Measurements from ENCODE around the gene ZMYM4. TPM values are rescaled to one million over a fixed set of nuclear protein-coding genes. Genes with fewer than 3 reads are reported as not detected.
"Not testable (repeated sequence)": the region's sequence is repeated elsewhere in the genome, so short reads cannot be mapped to it uniquely, and the experiment has no call there.

ZMYM4 gene
- total RNA-seq, 1 donor from 2014 or later: 46.4 TPM

- peaks cover 81% of the 10 kb centered on the region for H3K36me3 Mint-ChIP-seq (ENCODE audit: low read depth)
- DNase-seq: no peak
- no peaks in the 10 kb centered on the region for H3K27me3 Mint-ChIP-seq
- no peak overlapping the region for H3K27ac Mint-ChIP-seq
- ChIA-PET POLR2A (no interaction called here), CTCF (interaction anchor here (1.3 kb wide), 1 partner anchor 11 kb away, joined by 4 read pairs; no protein-coding TSS in a partner anchor)
- no peaks in the 10 kb centered on the region for H3K4me1 Mint-ChIP-seq
- intact Hi-C loops (cut with micrococcal nuclease): no loop called here
- peaks cover 10% of the 10 kb centered on the region for H3K9me3 Mint-ChIP-seq
- no peak for ATAC-seq (ENCODE audit: low read depth)
- no peak for TF ChIP-seq CTCF (IDR thresholded peaks at IDR 0.05)
- H3K4me3 Mint-ChIP-seq: no peak overlapping the region
These were observed 193.6 kb downstream of the ZMYM4 start for GRCh38 chr1:35461966-35462651.

GRCh38 chr1:35463232-35463631 is 194.7 kb downstream of the ZMYM4 start:
- ATAC-seq (ENCODE audit: low read depth): no peak
- ChIA-PET POLR2A (no interaction called here), CTCF (no interaction called here)
- no peak for DNase-seq
- intact Hi-C loops (cut with micrococcal nuclease): no loop called here
- Mint-ChIP-seq H3K36me3 (ENCODE audit: low read depth) (peaks cover 84% of the 10 kb centered on the region), H3K9me3 (peaks cover 10% of the 10 kb centered on the region), H3K27me3 (no peaks in the 10 kb centered on the region), H3K4me1 (no peaks in the 10 kb centered on the region), H3K27ac (no peak overlapping the region), H3K4me3 (no peak overlapping the region)
- TF ChIP-seq CTCF (IDR thresholded peaks at IDR 0.05): no peak

GRCh38 chr1:35463749-35464148 is 195.2 kb downstream of the ZMYM4 start:
- H3K4me1 Mint-ChIP-seq; H3K4me3 Mint-ChIP-seq; H3K27me3 Mint-ChIP-seq; intact Hi-C loops (cut with micrococcal nuclease); DNase-seq; ATAC-seq (ENCODE audit: low read depth); POLR2A ChIA-PET; H3K27ac Mint-ChIP-seq; CTCF ChIA-PET: not testable (repeated sequence)
- Mint-ChIP-seq H3K36me3 (ENCODE audit: low read depth) (peaks cover 86% of the 10 kb centered on the region), H3K9me3 (peaks cover 10% of the 10 kb centered on the region)

- H3K27ac Mint-ChIP-seq: no peak overlapping the region
- peaks cover 10% of the 10 kb centered on the region for H3K9me3 Mint-ChIP-seq
- H3K4me1 Mint-ChIP-seq: no peaks in the 10 kb centered on the region
- no peaks in the 10 kb centered on the region for H3K27me3 Mint-ChIP-seq
- no peak overlapping the region for H3K4me3 Mint-ChIP-seq
- no peak for TF ChIP-seq CTCF (IDR thresholded peaks at IDR 0.05)
- intact Hi-C loops (cut with micrococcal nuclease): no loop called here
- ATAC-seq (ENCODE audit: low read depth) (no peak), DNase-seq (no peak)
- ChIA-PET CTCF (no interaction called here), POLR2A (no interaction called here)
- peaks cover 87% of the 10 kb centered on the region for H3K36me3 Mint-ChIP-seq (ENCODE audit: low read depth)
These were observed 197.6 kb downstream of the ZMYM4 start for GRCh38 chr1:35466120-35466519.

- ATAC-seq (ENCODE audit: low read depth) (no peak), DNase-seq (no peak)
- H3K4me1 Mint-ChIP-seq: no peaks in the 10 kb centered on the region
- peaks cover 1% of the 10 kb centered on the region for H3K9me3 Mint-ChIP-seq
- intact Hi-C loops (cut with micrococcal nuclease): no loop called here
- ChIA-PET CTCF (interaction anchor here (1.2 kb wide), 1 partner anchor 19 kb away, joined by 3 read pairs; no protein-coding TSS in a partner anchor), POLR2A (no interaction called here)
- peaks cover 70% of the 10 kb centered on the region for H3K36me3 Mint-ChIP-seq (ENCODE audit: low read depth)
- H3K4me3 Mint-ChIP-seq: no peak overlapping the region
- H3K27ac Mint-ChIP-seq: no peak overlapping the region
- TF ChIP-seq CTCF (IDR thresholded peaks at IDR 0.05): no peak
- H3K27me3 Mint-ChIP-seq: no peaks in the 10 kb centered on the region
These were observed 202.6 kb downstream of the ZMYM4 start for GRCh38 chr1:35470977-35471613.

Other genes starting within 250 kb of the ZMYM4 start
- gene ZMYM6, start 236.8 kb upstream of the ZMYM4 start, total RNA-seq: 34.7 and 41.6 TPM in 2 replicates
- gene ZMYM1, start 189.3 kb upstream of the ZMYM4 start, total RNA-seq: 7.4 and 9.0 TPM in 2 replicates
- 380 and 429 TPM in 2 replicates for gene SFPQ, start 75.6 kb upstream of the ZMYM4 start, total RNA-seq